MCF 10A (cell line): ENCODE measurements around the gene ZNF808. TPM values are rescaled to one million over a fixed set of nuclear protein-coding genes. Genes with fewer than 3 reads are reported as not detected.

Experiments
- BruUV-seq: library from RNA; stranded (reverse); fragments of 400-500 nt; replicated peaks from 2 replicates; lab custom pipeline; 2021; lab: Mats Ljungman, UMichigan
- CTCF ChIA-PET: fragments of 300-600 bp; sonication (Branson Sonifier 250); formaldehyde crosslinking; extraction: SDS; loops from one replicate; lab custom pipeline; 2021; ENCODE audit warnings: antibody characterized with exemption, inconsistent platforms; lab: Yijun Ruan, JAX
- POLR2A ChIA-PET: fragments of 300-600, 350-650 bp; sonication (Branson Sonifier 250); formaldehyde crosslinking; extraction: SDS; loops from one replicate; lab custom pipeline; 2020; ENCODE audit warnings: antibody characterized with exemption, inconsistent platforms; lab: Yijun Ruan, JAX
- DNase-seq: peaks from one replicate; pipeline ENCODE4 v3.0.0-alpha.2; 2018; ENCODE audit not compliant: unreplicated experiment
- H3K27ac Mint-ChIP-seq: one replicate; pipeline ENCODE4 v1.8.0; 2022; ENCODE audit warnings: mild to moderate bottlenecking, low read depth, mixed read lengths; ENCODE audit not compliant: unreplicated experiment
- H3K27me3 Mint-ChIP-seq: one replicate; pipeline ENCODE4 v1.8.0; 2022; ENCODE audit warnings: mixed read lengths; ENCODE audit not compliant: insufficient read depth, unreplicated experiment
- H3K36me3 Mint-ChIP-seq: one replicate; pipeline ENCODE4 v1.8.0; 2022; ENCODE audit warnings: mild to moderate bottlenecking, moderate library complexity, mixed read lengths; ENCODE audit not compliant: insufficient read depth, unreplicated experiment
- H3K4me1 Mint-ChIP-seq: one replicate; pipeline ENCODE4 v1.8.0; 2022; ENCODE audit warnings: mixed read lengths; ENCODE audit not compliant: insufficient read depth, unreplicated experiment
- H3K4me3 Mint-ChIP-seq: one replicate; pipeline ENCODE4 v1.8.0; 2022; ENCODE audit warnings: mild to moderate bottlenecking, moderate library complexity, mixed read lengths; ENCODE audit not compliant: unreplicated experiment
- H3K9me3 Mint-ChIP-seq: one replicate; pipeline ENCODE4 v1.8.0; 2022; ENCODE audit warnings: mixed read lengths; ENCODE audit not compliant: unreplicated experiment
- intact Hi-C: fragments of 100-400 bp; cut with micrococcal nuclease; formaldehyde crosslinking; loops from 2 replicates; pipeline ENCODE4 v1.14.1; 2022
- total RNA-seq: library from RNA; stranded (reverse); gene quantifications from 2 replicates; pipeline ENCODE4 v1.2.3, GENCODE V29; 2022
- TF ChIP-seq, protein P1 (sequence below): fragments of 200-600 bp; IDR thresholded peaks from one replicate; pipeline ENCODE4 v1.8.0; 2022; ENCODE audit warnings: antibody characterized with exemption, mild to moderate bottlenecking; ENCODE audit not compliant: unreplicated experiment

ZNF808 gene
- total RNA-seq, 1 experiment from 2014 or later = 14.8 TPM

- CTCF ChIA-PET = interaction anchor here (0.6 to 0.9 kb wide), 2 partner anchors 203 to 805 kb away, joined by 3 read pairs; no protein-coding TSS in a partner anchor
- TF ChIP-seq, protein P1, sequence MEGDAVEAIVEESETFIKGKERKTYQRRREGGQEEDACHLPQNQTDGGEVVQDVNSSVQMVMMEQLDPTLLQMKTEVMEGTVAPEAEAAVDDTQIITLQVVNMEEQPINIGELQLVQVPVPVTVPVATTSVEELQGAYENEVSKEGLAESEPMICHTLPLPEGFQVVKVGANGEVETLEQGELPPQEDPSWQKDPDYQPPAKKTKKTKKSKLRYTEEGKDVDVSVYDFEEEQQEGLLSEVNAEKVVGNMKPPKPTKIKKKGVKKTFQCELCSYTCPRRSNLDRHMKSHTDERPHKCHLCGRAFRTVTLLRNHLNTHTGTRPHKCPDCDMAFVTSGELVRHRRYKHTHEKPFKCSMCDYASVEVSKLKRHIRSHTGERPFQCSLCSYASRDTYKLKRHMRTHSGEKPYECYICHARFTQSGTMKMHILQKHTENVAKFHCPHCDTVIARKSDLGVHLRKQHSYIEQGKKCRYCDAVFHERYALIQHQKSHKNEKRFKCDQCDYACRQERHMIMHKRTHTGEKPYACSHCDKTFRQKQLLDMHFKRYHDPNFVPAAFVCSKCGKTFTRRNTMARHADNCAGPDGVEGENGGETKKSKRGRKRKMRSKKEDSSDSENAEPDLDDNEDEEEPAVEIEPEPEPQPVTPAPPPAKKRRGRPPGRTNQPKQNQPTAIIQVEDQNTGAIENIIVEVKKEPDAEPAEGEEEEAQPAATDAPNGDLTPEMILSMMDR = no peak
- Mint-ChIP-seq H3K36me3 (peaks cover 7% of the 10 kb centered on the region), H3K4me3 (no peak overlapping the region), H3K4me1 (peaks cover 11% of the 10 kb centered on the region), H3K27me3 (no peaks in the 10 kb centered on the region), H3K27ac (no peak overlapping the region), H3K9me3 (peaks cover 15% of the 10 kb centered on the region)
- peak; percentile 20 for DNase-seq
- intact Hi-C loops = no loop called here
- BruUV-seq = no TSS peak
- POLR2A ChIA-PET = interaction anchor here (1.3 to 1.4 kb wide), 2 partner anchors 9 to 26 kb away, joined by 3 to 5 read pairs; no protein-coding TSS in a partner anchor
Observed at GRCh38 chr19:52602941-52603340, 75.5 kb downstream of the ZNF808 start.

DNA sequence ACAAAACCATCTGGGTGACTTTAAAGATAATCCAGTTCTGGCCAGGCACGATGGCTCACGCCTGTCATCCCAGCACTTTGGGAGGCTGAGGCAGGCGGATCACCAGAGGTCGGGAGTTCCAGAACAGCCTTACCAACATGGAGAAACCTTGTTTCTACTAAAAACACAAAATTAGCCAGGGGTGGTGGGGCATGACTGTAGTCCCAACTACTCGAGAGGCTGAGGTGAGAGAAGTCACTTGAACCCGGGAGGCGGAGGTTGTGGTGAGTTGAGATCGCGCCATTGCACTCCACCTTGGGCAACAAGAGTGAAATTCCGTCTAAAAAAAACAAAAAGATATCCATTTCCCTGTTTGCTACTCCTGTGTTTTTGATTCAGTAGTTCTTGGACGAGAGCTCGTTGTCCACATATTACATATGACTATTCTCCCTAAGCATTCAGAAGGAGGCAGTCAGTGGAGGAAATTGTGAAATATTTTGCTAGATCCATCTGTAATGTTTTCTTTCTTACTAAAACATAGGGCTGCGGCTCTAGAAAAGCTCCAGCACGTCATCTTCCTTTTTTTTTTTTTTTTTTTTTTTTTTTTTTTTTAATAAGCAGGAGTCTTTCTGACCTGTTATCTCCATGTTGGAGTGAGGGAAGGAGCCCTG lies 76.2 kb downstream of the ZNF808 start:
- Mint-ChIP-seq H3K36me3 (peaks cover 7% of the 10 kb centered on the region), H3K9me3 (peaks cover 15% of the 10 kb centered on the region), H3K27me3 (no peaks in the 10 kb centered on the region), H3K4me3 (no peak overlapping the region), H3K27ac (no peak overlapping the region), H3K4me1 (peaks cover 11% of the 10 kb centered on the region)
- ChIA-PET CTCF (no interaction called here), POLR2A (interaction anchor here (1.4 kb wide), 1 partner anchor 9 kb away, joined by 5 read pairs; no protein-coding TSS in a partner anchor)
- TF ChIP-seq, protein P1 = no peak
- intact Hi-C loops = no loop called here
- BruUV-seq = no TSS peak
- peak; percentile 30 for DNase-seq

Other genes with a start within 250 kb of the ZNF808 start
- gene ZNF480, start 230.5 kb upstream of the ZNF808 start, total RNA-seq = 13.1 and 15.8 TPM in 2 replicates
- gene ZNF610, start 191.4 kb upstream of the ZNF808 start, total RNA-seq = not detected in 2 replicates
- gene ZNF880, start 157.7 kb upstream of the ZNF808 start, total RNA-seq = 6.7 and 6.9 TPM in 2 replicates
- 16.0 and 21.6 TPM in 2 replicates for gene ZNF528, start 129.8 kb upstream of the ZNF808 start, total RNA-seq
- not detected in 2 replicates for gene ZNF534, start 98.5 kb upstream of the ZNF808 start, total RNA-seq
- gene ZNF578, start 74.1 kb upstream of the ZNF808 start, total RNA-seq = not detected in 2 replicates
- gene ZNF701, start 42.6 kb downstream of the ZNF808 start, total RNA-seq = 8.3 and 13.0 TPM in 2 replicates
- gene ZNF83, start 110.7 kb downstream of the ZNF808 start, total RNA-seq = 58.9 and 102 TPM in 2 replicates
- 12.6 and 23.1 TPM in 2 replicates for gene ZNF611, start 207.4 kb downstream of the ZNF808 start, total RNA-seq